Measurements from ENCODE around the gene COMMD7.
A peak's percentile ranks its signal among the peaks of the same experiment; 100 is the strongest.

COMMD7 gene

GRCh38 chr20:32675223-32675975 lies 67.9 kb downstream of the COMMD7 start:
- DNase-seq = no peak

GRCh38 chr20:32674362-32674789 lies 68.9 kb downstream of the COMMD7 start:
- DNase-seq = peak; percentile 24 to 67 (median 53)

- DNase-seq = peak in 1 of 5 experiments; percentile 37
Observed at GRCh38 chr20:32672982-32673851, 70.0 kb downstream of the COMMD7 start.

- no peak for DNase-seq
Observed at GRCh38 chr20:32672394-32672981, 70.8 kb downstream of the COMMD7 start.

GRCh38 chr20:32670773-32671455 lies 72.4 kb downstream of the COMMD7 start:
- DNase-seq = no peak

GRCh38 chr20:32667027-32667426 lies 76.2 kb downstream of the COMMD7 start:
- DNase-seq = no peak

- no peak for DNase-seq
Observed at GRCh38 chr20:32664678-32665159, 78.5 kb downstream of the COMMD7 start.

- no peak for DNase-seq
Observed at GRCh38 chr20:32664012-32664677, 79.1 kb downstream of the COMMD7 start.

GRCh38 chr20:32663335-32664011 lies 79.8 kb downstream of the COMMD7 start:
- DNase-seq = no peak

- no peak for DNase-seq
Observed at GRCh38 chr20:32661820-32662528, 81.3 kb downstream of the COMMD7 start.

- no peak for DNase-seq
Observed at GRCh38 chr20:32660661-32661060, 82.6 kb downstream of the COMMD7 start.

- no peak for DNase-seq
Observed at GRCh38 chr20:32656827-32657226, 86.4 kb downstream of the COMMD7 start.

- no peak for DNase-seq
Observed at GRCh38 chr20:32655903-32656512, 87.3 kb downstream of the COMMD7 start.

GRCh38 chr20:32652739-32653526 lies 90.3 kb downstream of the COMMD7 start:
- DNase-seq = peak; percentile 67 to 83 (median 79)

All from T-helper 2 cell (primary cell).